Activated CD4-positive, alpha-beta T cell treated with anti-CD3 and anti-CD28 coated beads, Interleukin-10, Interleukin-2, amounts not matched to agents 100 ng/mL and 50 ng/mL, durations not matched to agents 16 hours and 8 hours (primary cell): ENCODE results near the gene TMEM131L.
"Not testable (repeated sequence)": the region's sequence is repeated elsewhere in the genome, so short reads cannot be mapped to it uniquely, and the experiment has no call there.

Experiments
- DNase-seq: peaks from one replicate; pipeline ENCODE4 v3.0.0-alpha.2; 2020

Gene TMEM131L

GRCh38 chr4:153635846-153636245 is 169.7 kb downstream of the TMEM131L start:
- no peak for DNase-seq

GRCh38 chr4:153637201-153637600 is 171.0 kb downstream of the TMEM131L start:
- DNase-seq = no peak

DNA sequence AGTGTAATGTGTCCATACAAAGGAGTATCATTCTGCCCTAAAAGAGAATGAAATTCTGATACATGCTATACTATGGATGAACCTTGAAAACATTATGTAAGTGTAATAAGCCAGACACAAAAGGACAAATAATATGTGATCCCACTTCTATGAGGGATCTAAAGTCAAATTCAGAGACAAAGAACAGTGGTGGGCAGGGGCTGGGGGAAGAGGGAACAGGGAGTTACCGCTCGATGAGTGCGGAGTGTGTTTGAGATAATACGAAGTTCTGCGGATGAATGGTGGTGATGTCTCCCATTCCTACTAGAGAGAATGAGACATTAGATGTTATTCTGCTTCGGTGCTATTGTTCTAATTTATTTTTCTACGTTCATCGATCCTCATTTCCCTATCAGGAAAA is 171.9 kb downstream of the TMEM131L start:
- DNase-seq = no peak

GRCh38 chr4:153638999-153639398 is 172.8 kb downstream of the TMEM131L start:
- DNase-seq = no peak

DNA sequence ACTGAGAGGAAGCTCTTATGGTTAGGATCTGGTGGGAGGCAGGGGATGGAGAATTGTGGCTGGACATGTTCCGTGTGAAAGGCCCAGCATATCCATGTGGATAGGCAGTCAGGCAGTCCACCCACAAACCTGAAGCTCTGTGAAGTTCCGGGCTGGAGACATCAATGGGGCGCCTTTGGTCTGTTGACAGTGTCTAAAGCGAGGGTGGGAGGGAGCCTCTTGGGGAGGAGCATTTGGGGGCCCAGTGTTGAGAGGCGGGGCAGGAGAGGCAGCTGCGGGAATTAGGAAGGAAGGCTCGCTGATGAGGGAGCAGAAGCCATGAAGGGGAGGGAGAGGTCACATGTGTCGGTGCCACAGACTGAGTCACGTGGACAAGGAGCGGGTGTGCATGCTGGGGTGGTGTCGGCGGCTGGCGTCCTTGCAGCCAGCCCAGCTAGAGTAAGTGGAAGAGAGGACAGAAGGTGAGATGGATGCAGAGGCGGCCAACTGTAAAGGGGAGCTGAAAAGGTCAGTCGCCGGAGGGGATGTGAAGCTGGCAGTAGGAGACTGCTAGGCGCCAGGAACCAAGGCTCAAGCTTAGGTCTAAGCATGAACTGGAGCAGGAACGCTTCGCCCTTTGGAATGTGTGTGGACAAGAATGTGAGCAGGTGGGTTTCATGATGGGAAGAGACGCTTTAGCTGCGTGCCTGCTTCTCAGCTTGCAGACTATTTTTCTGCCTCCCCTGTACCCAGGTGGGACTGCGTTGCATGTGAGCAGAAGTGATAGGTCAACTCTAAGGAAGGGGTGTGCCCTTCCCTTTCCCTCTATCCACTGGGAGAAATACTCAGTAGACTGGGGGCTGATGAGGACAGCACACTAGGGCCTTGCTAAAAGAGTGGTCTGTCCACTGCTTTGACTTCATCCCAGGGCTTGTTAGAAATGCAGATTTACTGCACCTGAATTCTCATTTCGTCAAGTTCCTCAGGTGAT is 174.0 kb downstream of the TMEM131L start:
- DNase-seq = no peak

DNA sequence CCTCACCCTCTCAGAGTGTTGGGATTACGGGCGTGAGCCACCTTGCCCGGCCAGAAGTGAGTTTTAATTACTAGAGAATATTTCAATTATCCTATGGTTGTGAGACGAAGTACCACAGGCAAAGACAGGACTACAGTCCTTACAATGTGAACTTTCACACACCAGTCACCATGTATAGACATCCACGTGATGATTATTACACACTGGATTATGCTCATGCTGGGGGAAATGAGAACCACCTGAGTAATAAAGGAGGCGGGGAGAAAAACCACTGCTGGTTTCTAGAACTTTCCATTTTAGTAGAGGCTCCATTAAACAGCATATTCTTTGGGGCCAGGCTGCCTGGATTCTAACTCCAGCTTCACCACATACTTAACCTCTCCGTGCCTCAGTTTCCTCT is 175.4 kb downstream of the TMEM131L start:
- no peak for DNase-seq

DNA sequence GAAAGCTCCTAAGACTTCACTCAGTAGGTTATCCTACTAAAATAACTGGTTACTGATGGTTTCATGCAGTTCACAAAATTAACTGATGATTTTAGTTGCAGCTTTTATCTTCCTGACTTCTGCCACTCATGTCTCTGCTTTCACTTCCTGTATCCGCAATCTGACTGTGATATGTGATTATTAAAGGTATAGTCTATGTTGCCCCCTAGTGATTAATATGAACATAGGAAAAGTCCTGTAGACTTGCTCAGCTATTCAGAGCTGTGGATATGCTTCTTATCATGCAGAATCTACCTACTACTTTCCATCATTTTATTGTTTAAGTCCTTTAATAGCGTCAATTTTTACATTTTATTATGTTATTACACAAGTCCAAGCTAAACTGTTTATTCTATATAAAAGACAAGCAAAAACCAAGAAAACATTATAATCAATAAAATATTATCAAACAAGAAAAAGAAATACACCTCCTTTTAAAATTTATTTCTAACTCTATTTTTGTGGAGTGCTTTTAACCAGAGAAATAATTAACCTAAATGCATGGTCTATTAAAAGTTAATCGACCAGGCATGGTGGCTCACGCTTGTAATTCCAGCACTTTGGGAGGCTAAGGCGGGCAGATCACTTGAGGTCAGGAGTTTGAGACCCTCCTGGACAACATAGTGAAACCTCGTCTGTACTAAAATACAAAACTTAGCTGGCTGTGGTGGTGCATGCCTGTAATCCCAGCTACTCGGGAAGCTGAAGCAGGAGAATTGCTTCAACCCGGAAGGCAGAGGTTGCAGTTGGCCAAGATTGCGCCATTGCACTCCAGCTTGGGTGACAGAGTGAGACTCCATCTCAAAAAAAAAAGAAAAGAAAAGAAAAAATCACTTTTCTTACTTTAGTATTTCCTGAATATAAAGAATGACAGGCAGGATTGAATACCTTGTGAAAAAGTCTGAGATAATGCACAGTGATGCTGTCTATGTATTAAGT is 177.5 kb downstream of the TMEM131L start:
- peak; percentile 73 for DNase-seq

DNA sequence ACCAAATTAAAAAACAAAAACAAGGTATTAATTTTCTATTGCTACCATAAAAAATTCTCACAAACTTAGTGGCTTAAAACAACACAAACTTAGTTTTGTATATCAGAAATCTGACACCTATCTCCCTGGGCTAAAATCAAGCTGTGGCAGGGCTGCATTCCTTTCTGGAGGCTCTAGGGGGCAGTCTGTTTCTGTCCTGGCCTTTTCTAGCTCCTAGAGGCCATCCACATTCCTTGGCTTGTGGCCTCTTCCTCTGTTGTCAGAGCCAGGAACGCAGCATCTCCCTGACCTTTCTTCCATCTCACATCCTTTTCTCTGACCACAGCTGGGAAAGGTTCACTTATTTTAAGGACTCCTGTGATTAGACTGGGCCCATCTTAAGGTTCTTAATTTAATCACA is 179.0 kb downstream of the TMEM131L start:
- peak; percentile 37 for DNase-seq

DNA sequence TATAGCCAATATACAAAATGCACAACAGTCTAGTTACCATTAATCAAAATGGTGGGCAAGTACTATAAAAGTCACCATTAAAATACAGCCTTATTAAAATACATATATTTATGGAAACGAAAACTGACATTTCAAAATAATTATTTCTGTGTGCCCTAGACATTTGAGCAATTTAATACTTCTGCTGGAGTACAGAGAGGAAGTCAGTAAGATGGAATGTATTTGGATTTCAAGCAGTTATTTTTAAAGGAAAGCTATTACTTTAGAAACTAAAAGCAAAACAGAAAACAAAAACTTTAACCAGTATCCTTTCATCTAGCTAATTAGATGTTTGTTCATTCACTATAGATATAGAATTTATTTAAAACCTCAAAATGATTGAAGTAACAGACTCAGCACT is 180.1 kb downstream of the TMEM131L start:
- DNase-seq = no peak

DNA sequence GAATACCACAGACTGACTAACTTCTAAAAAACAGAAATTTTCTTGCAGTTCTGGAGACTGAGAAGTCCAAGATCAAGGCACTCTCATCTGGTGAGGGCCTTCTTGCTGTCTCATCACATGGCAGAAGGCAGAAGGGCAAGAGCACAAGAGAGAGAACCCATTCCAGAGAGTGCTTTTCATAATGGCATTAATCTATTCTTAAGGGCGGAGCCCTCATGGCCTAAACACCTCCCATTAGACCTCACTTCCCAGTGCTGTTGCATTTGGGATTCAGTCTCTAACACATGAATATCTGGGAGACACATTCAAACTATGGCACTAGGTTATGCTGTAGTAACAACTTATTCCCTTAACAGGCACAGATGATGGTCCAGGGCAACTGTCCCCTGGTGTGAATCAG is 180.8 kb downstream of the TMEM131L start:
- no peak for DNase-seq

- no peak for DNase-seq
Observed at GRCh38 chr4:153647975-153648374, 181.8 kb downstream of the TMEM131L start.

DNA sequence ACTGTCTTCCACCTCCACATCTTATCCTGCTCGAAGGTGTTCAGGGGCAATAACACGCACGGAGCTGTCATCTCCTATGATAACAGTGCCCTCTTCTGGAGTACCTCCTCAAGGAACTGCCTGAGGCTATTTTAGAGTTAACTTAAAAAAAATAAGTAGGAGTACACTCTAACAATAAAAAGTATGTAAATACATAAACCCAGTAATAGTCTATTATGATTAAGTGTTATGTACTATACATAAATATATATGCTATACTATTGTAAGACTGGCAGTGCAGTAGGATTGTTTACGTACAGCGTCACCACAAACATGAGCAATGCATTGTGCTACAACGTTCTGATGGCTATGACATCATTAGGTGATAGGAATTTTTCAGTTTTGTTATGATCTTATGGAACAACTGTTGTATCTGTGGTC is 183.4 kb downstream of the TMEM131L start:
- peak; percentile 49 for DNase-seq

DNA sequence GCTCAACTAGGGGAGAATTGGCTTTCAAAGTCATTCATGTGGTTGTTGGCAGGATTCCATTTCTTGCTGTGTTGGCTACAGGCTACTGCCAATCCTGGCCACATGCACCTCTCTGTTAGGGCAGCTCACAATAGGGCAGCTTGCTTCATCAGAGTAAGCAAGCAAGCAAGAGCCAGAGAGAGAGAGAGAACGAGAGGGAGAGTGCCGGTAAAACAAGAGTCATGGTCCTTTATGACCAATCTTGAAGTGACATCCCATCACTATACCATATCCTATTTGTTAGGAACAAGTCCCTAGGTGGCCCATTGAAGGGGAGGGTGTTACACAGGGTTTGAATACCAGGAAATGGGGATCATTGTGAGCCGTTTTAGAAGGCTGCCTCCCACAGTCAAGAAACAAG is 185.0 kb downstream of the TMEM131L start:
- DNase-seq = no peak

GRCh38 chr4:153651587-153651986 is 185.4 kb downstream of the TMEM131L start:
- peak; percentile 61 for DNase-seq

DNA sequence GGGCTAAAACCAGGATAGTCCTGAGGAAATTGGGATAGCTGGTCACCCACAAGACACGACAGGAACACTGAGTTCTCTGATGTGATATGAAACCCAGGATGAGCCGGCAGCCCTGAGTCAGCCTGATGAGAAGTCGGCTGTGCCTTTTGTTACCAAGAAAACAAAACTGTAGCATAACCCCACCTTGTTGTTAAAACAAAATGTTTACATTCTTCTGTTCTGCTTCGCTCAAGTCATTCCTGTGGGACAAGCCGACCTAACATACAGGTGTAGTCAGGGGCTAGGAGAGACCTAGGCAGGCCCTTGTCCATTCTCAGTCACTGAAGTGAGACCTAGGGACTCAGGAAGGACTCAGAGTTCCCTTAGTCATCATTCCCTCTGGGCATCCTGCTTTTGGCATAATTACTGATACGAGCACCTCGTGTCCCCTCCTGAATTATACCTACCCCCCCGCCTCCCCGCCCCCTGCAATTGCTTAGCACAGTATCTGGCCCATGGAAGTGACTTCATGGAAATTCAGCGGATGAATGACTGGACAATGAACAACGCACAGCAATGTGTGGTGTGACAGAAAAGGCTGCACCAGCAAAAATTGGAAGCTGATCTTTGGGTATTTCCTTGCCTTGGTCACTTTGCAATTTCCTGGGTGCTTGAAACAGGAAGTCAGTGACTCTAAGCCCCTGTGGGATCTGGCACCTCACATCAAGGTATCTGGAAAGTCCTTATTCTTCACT is 186.1 kb downstream of the TMEM131L start:
- no peak for DNase-seq

GRCh38 chr4:153655002-153655541 is 188.9 kb downstream of the TMEM131L start:
- DNase-seq = no peak

GRCh38 chr4:153655928-153656327 is 189.8 kb downstream of the TMEM131L start:
- DNase-seq = no peak

DNA sequence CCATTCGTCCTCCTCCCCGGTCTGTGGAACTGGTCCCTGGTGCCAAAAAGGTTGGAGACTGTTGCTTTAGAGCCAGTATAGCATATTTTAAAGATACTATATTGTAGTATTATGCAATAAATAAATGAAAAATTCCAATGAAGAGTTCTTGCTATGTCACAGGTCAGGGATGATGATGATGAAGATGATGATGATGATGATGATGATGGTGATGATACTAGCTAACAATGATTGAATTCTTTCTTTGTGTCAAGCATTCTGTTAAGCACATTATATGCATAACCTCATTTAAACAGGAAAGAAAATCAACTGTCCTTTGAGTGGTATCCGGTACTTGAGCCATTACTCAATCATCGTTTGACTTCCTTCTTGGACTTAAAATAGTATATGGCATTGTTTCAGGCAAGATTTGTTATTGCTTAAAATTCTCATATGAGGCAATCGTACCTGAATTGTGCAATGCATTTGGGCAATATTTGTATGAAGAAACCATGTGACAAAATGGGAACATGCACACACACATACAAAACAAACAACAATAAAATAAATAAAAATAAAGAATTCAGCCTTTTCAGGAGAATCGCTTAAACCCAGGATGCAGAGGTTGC is 195.2 kb downstream of the TMEM131L start:
- DNase-seq = no peak

- DNase-seq = no peak
Observed at GRCh38 chr4:153661908-153662307, 195.7 kb downstream of the TMEM131L start.

DNA sequence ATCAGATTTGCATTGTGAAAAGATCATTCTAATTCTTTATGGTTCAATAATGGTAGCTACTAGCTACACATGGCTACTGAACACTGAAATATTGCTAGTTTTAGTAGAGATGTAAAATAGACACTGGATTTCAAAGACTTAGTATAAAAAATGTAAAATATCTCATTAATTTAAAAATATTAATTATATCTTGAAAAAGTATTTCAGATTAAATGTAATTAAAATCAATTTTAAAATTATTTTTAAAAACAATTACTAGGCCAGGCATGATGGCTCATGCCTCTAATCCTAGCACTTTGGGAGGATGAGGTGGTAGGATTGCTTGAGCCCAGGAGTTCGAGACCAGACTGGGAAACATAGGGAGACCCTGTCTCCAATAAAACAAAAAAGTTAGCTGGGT is 197.5 kb downstream of the TMEM131L start:
- no peak for DNase-seq

GRCh38 chr4:153666505-153666904 is 200.3 kb downstream of the TMEM131L start:
- DNase-seq = not testable (repeated sequence)

DNA sequence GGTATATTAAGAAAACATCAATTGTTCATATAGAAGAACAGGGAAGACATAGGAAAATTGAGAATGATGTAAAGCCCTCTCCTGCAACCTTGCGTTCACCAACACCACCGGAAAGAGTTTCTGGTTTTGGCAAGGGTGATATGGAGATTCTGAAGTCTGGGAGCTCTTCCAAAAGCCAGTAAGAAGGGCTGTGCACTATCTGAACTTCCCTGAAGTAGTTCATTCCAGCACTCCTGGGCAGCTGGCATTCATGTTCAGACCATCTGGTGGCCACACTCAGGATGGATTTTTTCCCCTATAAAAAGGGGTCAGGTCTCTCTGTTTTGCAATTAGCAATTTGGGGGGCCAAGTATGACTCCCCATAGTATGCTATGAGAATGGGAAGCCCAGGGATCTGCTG is 202.5 kb downstream of the TMEM131L start:
- DNase-seq = no peak
